ENCODE data around the gene ACSS1.

GRCh38 chr20:25077610-25078169 lies 19.8 kb upstream of the ACSS1 start:
- TF ChIP-seq CTCF (IDR thresholded peaks at IDR 0.05; ENCODE audit: low read depth, low read length, poor library complexity, severe bottlenecking) (no peak), EZH2phosphoT487 (IDR thresholded peaks at IDR 0.05; ENCODE audit: borderline replicate concordance, low read length) (no peak; the same call in 1 of the 2 replicates)

All from DOHH2 (cell line).